Measurements from ENCODE around the gene CBFA2T3. TPM values are rescaled to one million over a fixed set of nuclear protein-coding genes. Genes with fewer than 3 reads are reported as not detected.

Gene CBFA2T3
- total RNA-seq, 1 donor from 2014 or later = 11.5 TPM

DNA sequence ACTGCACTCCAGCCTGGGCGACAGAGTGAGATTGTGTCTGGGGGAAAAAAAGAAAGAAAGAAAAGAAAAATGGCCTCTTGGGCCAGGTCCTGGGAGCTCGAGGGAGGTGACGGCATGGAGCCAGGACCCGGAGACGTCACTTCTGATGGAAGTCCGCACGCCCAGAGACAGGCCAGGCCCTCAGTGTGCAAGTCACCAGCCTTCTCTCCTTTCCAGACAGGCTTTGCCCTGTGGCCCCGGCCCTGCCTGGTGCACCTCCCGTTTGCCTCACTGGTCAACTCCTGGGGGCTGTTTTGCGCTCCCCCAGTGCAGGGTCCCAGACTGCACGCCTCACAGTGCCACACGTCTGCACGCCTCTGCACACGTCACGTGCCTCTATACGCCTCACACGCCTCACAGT is 44.1 kb downstream of the CBFA2T3 start:
- DNase-seq = peak; percentile 35
- ATAC-seq = no peak
- intact Hi-C loops (cut with micrococcal nuclease) = no loop called here

DNA sequence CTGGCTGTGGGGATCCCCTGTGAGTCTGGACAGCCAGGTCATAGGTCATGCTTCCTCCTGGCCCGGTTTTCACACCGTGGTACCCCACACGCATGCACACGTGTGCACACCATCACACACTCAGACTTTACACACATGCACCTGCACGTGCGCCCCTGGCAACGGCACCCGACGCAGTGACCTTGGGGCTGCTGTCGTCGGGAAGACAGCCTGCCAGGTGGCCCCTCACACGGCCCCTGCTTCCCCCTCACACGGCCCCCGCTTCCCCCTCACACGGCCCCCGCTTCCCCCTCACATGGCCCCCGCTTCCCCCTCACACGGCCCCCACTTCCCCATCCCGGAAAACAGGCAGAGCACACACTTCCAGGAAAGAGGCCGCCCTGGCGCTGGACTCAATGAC is 45.1 kb downstream of the CBFA2T3 start:
- intact Hi-C loops (cut with micrococcal nuclease) = no loop called here
- ATAC-seq (no peak), DNase-seq (no peak)

DNA sequence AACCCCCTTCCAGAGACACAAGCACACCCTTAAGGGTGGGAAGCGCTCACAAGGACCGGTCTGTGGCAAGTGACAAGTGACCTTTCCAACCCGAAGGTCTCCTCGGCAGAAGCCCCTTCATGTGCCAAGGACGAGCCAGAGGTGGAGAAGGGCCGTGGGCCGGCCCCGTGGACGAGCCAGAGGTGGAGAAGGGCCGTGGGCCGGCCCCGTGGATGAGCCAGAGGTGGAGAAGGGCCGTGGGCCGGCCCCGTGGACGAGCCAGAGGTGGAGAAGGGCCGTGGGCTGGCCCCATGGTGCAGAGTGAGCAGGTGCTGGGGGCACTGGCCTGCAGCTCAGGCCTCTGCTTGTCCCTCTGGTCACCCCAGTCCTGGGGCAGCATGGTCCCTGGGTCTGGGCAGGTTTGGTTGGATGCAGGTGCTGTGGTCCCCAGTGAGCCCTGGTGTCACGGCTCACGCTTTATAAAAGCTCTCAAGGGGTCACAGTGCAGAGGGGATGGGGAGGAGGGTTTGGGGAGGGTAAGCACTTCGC is 45.6 kb downstream of the CBFA2T3 start:
- no peak for DNase-seq
- ATAC-seq = no peak
- intact Hi-C loops (cut with micrococcal nuclease) = no loop called here

DNA sequence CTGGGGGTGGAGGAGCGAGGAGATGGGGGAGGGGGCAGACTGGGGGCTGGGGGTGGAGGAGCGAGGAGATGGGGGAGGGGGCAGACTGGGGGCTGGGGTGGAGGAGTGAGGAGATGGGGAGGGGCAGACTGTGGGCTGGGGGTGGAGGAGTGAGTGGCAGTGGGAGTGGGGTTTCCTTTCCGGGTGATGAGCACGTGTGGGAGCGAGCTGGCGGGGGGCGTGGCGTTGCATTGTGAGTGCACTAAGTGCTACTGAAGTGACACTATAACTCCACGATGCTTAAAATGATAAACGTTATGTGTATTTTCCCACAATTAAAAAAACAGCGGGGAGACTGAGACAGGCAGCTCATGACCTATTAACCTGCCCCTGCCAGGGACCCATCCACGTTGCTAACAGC is 46.3 kb downstream of the CBFA2T3 start:
- no peak for DNase-seq
- intact Hi-C loops (cut with micrococcal nuclease) = no loop called here
- ATAC-seq = no peak

DNA sequence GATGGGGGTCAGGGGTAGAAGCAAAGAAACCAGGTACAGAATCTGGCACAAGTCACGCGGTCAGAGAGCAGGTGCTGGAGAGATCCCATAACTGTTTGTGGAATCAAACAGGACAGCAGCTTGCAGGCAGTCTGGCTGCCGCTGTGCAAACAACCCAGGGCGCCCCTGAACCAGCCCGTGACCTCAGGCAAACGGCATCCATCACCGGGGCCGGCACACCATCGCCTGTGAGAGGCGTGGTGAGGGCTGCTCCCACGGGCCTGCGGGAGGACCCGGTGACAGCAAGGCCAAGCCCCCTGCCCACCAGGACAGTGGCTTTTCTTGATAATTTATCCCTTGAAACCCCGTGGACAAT is 47.9 kb downstream of the CBFA2T3 start:
- intact Hi-C loops (cut with micrococcal nuclease) = no loop called here
- no peak for ATAC-seq
- DNase-seq = no peak

- ATAC-seq (no peak), DNase-seq (no peak)
- intact Hi-C loops (cut with micrococcal nuclease) = no loop called here
Measured at GRCh38 chr16:88928405-88929090, 48.5 kb downstream of the CBFA2T3 start.

- intact Hi-C loops (cut with micrococcal nuclease) = no loop called here
- ATAC-seq (no peak), DNase-seq (no peak)
Measured at GRCh38 chr16:88927661-88928060, 49.3 kb downstream of the CBFA2T3 start.

GRCh38 chr16:88927010-88927409 is 50.0 kb downstream of the CBFA2T3 start:
- DNase-seq (no peak), ATAC-seq (no peak)
- intact Hi-C loops (cut with micrococcal nuclease) = no loop called here

GRCh38 chr16:88926374-88926990 is 50.5 kb downstream of the CBFA2T3 start:
- intact Hi-C loops (cut with micrococcal nuclease) = no loop called here
- ATAC-seq (no peak), DNase-seq (no peak)

DNA sequence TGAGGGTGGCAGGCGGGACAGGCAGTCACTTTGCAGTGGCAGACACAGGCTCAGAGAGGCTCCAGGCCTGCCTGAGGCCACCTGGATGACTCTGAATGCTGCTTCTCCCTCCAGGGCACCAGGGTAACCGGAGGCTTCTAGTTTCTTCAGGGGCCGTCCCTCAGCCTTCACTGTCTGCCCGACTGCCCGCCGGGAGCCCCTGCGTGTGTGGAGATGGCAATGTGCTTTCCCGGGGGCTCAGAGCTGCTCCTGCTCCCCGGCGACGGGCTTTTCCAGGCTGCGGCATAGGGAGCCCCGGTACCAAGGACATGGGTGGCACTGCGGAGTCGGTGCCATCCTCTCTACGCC is 51.5 kb downstream of the CBFA2T3 start:
- DNase-seq (no peak), ATAC-seq (no peak)
- intact Hi-C loops (cut with micrococcal nuclease) = no loop called here

- ATAC-seq (peak; percentile 19), DNase-seq (peak; percentile 50)
- intact Hi-C loops (cut with micrococcal nuclease) = no loop called here
Measured at GRCh38 chr16:88924834-88925539, 52.0 kb downstream of the CBFA2T3 start.

GRCh38 chr16:88923926-88924833 is 52.8 kb downstream of the CBFA2T3 start:
- DNase-seq (no peak), ATAC-seq (no peak)
- intact Hi-C loops (cut with micrococcal nuclease) = no loop called here

GRCh38 chr16:88923450-88923849 is 53.6 kb downstream of the CBFA2T3 start:
- ATAC-seq = no peak
- no peak for DNase-seq
- intact Hi-C loops (cut with micrococcal nuclease) = no loop called here

DNA sequence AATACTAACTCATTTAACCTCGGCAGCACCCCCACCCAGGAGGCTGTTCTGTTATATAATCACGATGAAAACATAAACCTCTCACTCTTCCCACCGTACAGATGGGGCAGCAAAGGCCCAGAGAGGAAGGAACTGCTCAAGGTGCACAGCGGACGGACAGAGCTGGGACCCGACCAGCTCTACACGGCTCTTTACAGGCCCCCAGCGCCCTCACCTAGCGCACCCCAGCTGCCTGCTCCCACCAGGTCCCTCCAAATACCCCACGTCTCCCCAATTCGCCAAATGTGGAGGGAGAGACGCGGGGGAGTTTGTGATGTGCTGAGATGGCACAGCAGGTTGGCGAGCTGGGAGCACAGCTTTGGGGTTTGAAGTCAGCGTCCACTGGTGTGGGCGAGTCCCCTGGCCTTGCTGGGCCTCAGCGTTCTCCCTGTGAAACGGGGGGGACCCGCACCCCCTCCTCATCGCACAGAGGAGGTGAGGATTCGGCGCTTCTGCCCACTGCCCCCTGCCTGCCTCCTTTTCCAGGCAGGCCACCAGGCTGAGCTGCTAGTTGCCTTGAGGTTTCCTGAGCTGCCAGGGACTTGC is 54.1 kb downstream of the CBFA2T3 start:
- DNase-seq = no peak
- intact Hi-C loops (cut with micrococcal nuclease) = no loop called here
- ATAC-seq = peak; percentile 3

GRCh38 chr16:88922114-88922825 is 54.7 kb downstream of the CBFA2T3 start:
- DNase-seq (peak; percentile 91), ATAC-seq (peak; percentile 76)
- intact Hi-C loops (cut with micrococcal nuclease) = no loop called here

DNA sequence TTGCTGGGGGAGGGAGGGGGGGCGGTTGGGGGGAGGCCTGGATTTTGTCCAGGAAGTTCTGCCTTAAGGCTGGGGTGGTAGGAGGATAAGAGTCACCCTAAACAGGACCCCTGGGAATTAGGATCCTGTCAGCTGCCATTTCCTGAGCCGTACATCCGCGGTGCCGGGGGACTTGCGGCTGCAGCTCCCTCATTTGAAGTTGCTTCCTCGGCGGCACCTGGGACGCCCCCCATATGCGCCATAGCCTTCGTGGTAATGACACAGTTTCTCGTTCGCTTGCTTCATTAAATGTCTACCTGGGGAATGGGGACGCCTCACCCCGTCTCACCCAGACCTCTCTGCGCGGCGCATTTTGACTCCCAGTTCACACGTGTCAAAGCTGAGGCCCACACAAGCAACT is 55.4 kb downstream of the CBFA2T3 start:
- DNase-seq (no peak), ATAC-seq (no peak)
- intact Hi-C loops (cut with micrococcal nuclease) = no loop called here

DNA sequence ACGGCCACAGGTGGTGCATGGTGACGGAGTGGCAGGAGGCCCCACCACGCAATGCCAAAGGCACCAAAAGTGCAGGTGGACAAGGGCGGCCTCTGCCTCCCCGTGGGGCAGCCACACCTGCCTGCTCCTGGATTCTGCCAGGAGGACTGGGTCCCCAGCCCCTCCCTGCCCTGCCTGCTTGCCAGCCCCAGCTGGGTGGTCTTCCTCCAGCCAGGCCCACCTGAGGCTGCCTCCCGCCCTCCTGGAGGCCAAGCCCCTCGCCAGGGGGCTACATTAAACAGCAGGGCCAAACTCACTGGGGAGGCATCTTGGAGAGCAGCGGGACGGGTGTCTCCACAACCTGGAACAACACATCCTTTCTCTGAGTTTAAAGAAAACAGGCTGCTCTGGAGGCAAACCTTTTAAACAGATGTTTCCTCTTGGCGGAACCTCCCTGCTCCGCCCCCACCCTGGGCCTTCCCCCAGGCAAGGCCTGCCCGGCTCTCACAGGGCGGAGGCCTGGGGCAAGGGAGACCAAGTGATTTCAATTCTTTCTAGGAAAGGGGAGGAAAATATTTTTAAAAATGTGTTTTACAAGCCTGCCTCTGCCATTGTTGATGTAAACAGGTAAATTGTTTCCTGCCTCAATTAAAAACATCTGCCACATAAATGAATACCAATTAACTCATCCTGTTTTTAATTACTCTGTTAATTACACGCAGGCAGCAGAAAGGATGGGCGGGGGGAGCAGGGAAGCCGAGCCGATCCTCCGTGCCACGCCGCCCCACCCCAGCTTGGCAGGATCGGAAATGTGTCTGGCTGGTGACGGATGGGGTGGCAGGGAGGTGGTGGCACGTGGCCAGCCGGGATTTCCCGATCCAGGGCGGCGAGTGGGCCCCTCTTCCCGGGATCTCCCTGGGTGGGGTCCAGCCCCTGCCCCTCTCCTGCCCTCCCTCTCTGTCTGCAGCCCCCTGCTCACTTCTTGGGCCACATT is 56.1 kb downstream of the CBFA2T3 start:
- ATAC-seq (peak; percentile 85), DNase-seq (peak; percentile 85)
- intact Hi-C loops (cut with micrococcal nuclease) = no loop called here
